Measurements from ENCODE around the gene BTBD17.

The BTBD17 gene

DNA sequence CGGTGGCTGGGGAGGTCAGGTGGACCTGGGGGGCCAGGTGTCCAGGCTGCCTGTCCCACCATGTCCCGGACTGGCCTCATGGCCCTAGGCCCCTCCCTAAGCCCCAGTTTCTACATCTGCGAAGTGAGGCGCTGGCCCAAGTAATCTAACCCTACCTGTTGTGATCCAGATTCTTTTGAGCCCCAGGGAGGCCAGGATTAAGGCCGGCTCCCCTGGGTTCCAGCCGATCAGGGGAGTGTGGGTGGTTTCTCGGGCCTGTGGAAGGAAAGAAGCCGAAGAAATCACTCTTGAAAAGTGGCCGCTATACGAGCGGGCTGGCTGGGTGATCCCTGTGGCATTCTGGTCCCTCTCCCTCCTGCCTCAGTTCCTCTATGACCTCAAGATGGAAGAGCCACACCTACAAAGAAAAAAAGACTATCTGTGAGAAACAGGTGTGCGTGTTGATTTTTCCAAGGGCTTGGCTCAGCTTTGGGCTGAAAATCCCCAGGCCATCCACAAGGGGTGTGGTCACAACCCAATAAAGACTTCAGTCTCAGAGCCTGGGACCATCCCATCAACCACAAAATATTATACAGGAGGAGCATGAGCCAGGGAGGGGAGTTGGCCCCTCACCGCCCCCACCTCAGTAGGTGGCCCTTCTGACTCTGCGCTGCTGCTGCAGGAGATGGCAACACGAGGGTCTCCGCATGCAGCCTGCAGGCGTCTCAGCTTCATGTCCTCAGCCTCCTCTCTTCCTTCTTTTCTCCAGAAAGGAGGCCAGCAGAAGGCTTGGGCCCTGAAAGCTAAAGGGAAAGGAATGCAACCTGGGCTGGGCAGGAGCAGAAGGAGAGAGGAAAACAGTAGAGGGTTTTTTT, 25.9 kb upstream of the BTBD17 start:
- DNase-seq, result no peak

DNA sequence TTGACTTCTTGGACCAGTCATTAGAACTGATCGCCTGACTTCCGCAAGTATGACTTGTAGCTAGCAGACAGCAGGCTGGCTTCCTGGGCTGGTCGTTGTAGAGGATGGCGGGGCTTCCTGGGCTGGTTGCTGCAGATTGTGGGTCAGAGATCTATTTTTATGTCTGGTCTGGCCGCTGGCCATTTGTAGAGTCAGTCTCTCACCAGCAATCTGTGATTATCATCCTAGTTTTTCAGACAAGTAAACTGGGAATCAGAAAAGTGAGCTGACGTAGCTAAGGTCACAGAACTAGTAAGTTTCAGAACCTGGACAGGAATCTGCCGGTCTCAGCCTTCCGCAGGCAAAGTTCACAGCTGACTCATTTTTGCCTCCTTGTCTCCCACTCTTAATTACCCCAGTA, 24.7 kb upstream of the BTBD17 start:
- DNase-seq, result no peak

DNA sequence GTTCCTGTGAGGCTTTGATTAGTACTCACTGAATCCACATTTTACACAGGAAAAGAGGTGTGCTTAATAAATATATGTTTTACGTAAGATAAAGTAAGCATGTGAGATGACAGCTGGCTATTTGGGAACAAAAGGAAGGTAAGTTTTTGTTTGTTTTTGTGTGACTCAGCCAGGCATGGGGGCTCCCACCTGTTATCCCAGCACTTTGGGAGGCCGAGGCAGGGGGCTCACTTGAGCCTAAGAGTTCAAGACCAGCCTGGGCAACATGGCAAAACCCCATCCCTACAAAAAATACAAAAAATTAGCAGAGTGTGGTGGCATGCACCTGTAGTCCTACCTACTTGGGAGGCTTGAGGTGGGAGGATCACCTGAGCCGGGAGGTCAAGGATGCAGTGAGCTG, 23.5 kb upstream of the BTBD17 start:
- no peak for DNase-seq

DNA sequence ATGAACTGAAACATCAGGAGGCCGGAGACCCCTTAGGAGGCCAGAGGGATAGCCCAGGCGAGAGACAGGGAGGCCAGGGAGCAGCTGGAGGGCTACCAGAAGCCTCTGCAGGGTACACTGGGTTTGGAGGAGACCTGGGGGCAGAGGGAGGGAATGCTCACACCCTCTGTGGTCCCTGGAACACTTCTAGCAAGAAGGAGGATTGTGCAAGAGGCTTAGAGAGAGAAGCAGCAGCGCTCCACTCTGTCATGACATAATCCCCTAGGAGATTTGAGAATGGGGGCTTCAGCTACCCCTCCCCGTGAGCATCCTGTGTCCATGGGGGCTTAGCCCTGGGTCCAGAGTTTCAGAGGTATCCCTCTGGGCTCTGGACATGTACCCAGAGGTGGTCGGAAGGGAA, 21.5 kb upstream of the BTBD17 start:
- DNase-seq, result no peak

DNA sequence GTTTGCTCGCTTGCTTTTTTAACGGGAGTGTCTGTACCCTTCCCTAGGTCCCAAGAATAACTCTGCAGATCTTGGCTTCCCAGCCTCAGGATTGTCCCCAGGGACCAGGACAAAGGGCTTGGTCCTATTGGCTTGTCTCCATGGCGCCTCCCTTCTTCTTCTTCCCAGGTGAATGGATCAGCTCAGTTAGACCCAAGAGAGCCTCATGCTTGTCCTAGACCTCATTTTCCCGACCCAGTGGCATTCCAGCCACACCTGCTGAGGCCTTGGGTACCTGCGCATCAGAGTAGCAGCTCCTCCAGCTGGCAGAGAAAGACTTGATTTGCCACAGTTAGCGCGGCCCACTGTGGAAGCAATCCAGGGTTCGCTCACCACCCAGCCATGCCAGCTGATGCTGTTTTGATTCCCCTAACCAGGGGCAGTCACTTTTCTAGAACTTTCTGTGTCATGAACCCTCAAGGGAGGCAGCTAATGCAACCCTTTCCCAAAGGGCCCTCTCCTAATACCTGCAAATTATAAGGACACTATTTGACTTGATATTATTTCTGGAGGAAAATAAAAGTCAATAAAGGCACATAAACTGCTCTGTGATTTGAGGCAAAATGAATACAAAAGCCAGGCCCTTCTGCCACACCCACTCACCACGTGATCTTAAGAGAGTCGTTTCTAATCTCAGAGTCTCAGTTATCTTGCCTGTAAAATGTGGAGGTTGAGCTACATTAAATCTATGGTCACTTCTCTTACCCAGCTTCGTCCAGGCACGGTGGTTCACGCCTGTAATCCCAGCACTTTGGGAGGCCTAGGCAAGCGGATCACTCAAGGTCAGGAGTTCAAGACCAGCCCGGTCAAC, 19.5 kb upstream of the BTBD17 start:
- no peak for DNase-seq

DNA sequence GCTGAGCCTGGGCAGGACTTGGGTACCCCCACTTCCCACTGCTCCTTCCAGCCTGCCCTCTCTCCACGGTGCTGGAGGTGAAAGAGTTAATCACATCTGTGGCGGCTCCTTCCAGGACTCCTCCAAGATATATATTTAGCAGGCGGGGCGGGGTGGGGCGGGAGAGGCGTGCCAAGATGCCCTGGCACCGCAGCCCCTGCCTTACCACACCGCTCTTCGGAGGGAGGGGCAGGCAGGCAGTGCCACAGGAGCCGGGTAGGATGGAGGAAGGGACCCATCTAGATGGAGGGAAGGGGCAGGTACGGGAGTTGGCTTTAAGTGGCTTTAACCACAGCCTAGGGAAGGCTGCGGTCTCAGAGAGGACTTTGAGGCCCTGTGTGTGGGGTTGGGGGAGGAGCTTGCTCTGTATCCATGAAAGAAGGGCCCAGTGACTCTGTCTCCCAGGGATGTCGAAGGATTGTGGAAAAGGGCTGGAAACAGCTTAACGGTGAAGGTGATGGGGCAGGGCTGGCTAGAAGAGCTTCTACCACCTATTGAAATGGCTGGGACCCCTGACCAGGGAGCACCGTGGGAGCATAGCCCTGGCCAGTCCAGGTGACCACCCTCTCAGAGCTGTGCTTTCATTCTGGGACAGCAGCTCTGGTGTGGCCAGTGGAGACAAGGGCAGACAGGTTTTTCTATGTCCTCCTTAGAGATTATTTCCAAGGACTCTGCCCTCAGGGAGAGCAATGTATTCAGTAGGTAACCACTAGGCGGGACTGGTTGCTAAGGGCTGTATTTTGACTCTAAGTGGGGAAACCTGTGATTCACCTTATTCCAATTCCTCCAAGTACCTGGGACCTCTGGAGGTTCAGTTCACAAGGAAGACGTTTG, 18.7 kb upstream of the BTBD17 start:
- peak; percentile 61 for DNase-seq

DNA sequence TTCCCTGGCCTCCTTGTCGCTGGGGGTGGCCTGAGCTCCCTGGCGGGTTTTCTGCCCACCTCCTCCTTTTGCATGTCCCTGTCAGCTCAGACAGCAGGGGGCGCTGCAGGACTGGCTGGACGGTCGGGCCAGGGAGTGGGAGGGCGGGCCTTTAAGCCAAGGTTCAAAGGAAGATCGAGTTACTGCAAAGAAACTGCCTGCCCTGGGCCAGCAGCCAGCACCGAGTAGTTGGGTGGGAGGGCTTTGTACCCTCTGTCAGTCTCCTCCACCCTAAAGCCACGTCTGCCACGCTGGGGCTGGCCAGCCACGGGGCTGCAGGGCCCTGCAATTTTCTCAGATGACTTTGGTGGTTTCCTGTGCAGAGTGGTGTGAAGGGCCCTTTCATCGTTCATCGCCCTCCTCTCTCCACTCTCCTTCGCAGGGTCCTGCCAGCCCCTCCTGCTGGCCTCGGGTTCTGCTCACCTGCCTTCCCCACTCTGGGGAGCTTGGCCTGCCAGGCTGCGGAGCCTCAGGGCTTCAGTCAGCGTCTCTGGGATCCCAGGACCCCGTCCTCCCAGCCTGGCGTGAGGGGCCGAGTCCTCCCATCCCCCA, 17.9 kb upstream of the BTBD17 start:
- peak; percentile 71 for DNase-seq

DNA sequence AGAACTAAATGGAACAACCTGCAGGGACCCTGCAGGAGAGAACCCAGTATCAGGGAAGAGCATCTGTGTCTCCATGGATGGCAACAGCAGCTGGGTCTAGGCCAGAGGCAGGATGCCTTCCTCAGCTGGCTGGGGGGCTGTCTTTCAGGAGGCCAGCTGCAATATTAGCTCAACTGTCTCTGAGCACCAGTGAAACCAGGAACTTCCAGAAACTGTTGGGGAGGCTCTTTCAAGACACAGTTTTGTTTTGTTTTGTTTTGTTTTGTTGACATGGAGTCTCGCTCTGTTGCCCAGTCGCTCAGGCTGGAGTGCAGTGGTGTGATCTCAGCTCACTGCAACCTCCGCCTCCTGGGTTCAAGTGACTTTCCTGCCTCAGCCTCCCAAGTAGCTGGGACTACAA, 13.2 kb upstream of the BTBD17 start:
- no peak for DNase-seq

DNA sequence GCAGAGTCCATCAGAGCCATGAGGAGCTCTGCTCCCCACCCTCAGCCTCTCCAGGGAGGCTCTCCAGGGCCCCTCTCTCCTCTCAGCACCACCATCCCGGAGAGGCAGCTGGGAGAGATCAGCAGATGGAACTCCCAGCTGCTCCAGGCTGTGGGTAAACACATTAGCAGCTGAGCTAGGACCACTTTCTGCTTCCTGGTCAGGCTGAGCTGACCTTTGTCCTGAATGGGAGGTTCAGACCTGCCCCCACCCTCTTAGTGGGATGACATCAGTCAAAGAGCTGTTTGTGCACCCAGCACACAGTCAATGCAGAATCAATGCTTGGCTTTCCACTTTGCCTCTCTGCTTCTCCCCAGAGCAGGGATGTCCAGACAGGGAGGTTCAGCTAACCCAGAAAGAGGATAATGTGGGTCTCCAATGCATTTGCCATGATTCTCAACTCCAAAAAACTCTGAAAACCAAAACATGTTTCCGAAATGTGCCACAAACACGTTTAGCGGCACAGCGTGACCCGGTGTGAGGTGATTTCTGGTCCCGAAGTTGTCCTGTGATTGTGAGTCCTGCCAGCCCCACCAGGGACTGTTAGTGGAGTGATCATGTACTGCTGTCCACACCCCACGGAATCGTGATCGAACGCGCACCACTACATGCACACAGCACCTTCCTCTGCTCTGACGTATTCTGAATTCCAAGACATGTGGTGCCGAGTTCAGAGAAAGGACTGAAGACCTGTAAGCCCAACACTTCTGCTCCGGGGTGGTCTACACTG, 12.4 kb upstream of the BTBD17 start:
- no peak for DNase-seq

DNA sequence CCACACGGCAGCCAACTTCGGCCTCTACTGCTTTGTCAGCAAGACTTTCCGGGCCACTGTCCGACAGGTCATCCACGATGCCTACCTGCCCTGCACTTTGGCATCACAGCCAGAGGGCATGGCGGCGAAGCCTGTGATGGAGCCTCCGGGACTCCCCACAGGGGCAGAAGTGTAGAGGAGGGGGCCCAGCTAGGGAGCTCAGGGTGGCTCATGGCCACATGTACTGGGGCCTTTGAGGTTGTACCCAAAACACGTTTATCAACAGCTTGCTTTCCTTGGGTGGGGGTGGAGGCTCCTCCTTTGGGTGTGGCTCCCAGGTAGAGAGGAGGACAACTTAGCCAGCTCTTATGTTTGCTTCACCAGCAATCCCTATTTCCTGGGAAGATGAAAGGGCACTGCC, 10.8 kb upstream of the BTBD17 start:
- no peak for DNase-seq

DNA sequence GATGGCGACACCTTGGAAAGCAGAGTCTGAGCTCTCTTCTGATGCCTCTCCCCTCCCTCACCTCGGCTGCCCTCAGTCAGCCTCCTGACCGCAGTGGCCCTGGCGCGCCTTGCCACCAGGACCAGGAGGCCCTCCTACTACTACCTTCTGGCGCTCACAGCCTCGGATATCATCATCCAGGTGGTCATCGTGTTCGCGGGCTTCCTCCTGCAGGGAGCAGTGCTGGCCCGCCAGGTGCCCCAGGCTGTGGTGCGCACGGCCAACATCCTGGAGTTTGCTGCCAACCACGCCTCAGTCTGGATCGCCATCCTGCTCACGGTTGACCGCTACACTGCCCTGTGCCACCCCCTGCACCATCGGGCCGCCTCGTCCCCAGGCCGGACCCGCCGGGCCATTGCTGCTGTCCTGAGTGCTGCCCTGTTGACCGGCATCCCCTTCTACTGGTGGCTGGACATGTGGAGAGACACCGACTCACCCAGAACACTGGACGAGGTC, 10.0 kb upstream of the BTBD17 start:
- no peak for DNase-seq

DNA sequence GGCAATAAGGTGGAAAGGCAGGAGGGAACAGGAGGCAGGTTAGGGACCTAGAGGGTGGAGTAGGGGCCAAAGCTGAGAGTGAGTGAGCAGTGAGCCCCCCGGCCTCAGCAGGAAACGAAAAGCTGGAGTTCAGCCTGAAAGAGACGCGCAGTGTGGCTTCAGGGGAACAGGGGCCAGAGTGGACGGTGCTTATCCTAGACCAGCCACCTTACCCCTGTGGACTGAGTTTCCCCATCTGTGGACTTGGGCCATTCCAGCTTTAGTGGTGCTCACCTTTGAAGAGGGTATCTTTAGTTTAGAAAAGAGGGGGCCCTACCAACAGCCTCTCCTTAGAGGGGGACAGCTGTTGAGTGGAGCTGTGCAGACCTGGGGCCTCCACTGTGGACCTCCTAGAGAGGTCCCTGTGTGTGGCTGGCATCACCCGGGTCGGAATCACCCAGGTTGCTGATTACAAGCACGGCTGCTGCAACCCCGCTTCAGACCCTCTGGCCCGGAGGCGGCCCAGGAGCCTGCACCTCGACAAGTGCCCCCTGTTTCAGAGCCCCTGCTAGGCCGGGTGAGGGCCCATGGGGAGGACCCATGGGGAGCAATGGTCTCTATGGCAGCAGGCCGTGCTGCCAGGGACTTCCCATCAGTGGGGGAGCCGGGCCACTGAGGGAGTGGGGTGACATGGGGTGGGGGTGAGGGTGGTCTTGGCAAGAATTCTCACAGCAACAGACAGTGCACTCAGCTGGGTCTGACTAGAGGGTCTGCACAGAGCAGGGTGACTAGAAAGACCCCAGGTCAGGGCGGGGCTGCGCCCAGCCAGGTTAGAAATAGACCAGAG, 8.2 kb upstream of the BTBD17 start:
- no peak for DNase-seq

DNA sequence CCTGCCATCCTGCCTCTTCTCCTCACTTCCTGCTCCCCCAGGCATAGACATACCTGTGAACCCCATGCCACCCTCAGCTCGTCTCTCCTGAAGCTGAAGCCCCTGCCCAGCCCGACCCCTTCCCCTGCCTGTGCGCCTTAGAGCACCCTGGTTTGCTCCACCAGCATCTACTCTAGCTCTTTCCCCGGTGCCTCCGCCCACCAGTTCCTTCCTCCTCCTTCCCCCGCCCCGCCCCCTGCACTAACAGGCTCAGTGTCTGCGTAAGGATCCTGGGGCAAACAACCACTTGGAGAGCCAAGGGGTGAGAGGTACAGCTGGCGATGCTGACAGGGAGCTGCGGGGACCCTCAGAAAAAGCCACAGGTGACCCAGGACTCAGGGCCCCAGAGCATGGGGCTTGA, 7.6 kb upstream of the BTBD17 start:
- no peak for DNase-seq

DNA sequence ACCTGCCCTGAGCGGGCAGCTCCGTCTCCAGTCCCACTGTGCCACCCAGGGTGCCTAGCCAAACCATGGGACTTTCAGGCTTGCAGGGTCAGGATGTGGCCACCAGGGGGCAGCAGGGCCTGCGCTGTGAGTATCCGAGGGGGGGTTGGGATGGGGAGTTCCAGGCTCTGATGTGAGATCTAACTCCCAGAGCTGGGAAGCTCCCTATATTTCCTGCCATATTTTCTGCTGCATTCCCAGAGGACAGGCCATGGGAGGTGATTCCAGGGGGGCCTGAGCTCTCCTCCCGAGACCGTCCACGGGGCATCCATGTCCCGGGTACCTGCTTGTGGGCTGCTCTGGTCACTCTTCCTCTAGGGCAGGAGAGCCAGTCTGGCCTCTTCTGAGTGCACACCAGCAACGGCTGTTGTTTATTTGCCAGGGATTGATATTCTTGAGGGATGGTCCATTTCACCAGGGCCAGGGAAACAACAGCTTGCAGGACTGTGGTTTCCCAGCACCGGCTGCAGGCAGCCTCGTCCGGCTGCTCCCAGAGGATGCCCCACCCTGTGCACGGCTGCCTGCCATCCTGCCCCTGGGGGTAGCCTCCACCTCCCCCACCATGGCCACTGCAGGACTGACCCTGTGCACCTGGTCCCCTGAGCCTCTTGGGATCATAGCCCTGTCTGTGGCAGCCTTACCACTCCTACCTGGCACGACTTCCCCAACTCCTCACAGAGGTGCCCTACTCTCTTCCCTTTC, 6.8 kb upstream of the BTBD17 start:
- peak; percentile 9 for DNase-seq

DNA sequence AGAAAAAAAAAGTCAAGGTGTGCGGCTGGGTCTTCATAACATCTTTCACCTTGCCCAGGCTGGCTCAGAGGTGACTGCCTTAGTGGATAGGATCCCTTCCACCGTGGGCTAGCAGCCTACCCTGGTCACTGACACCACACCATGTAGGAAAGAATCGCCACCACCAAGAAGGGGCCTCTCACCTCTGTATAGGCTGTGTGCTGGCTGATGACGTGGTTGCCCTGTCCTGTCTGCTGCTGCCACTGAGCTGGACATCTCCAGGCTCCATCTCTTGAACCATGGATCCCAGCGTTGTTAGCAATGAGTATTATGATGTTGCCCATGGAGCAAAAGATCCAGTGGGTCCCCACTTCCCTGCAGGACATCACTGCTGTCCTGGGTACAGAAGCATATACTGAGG, 5.5 kb upstream of the BTBD17 start, which contains the start of gene GPR142:
TSS of gene GPR142 (plus strand) at position 301 of the 400 bp plus-strand sequence. CDS start 2,035 bp downstream, outside the sequence.
- DNase-seq, result no peak

DNA sequence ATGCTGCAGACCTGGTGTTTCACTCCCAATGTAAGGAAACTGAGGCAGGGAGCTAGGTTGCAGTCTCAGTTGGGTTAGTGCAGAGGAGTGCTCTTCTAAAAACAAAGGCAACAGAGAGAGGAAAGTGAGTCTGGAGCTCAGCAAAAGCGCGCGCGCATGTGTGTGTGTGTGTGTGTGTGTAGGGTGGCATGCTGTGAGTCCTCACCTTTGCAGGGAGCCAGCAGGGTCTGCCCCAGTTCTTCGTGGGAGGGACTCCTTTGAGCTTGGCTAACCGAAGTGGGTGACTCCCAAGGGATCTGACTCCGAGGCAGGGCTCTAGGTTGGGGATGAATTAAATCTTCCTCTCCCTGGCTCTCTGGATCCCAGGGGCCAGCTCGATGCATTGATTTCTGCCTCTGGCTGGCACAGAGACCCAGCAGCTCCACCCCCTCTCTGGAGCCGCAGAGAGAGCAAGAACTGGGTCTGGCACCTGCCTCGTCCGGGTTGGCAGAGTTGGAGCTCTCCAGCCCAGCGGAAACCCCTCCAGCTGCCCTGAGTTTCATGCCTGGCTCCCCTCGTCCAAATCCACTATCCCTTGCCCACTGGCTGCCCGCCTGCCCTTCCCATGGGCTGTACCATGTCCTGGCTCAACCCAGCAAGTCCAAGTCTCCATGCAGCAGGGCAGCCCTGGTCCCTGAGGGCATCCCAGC, 1.3 kb upstream of the BTBD17 start:
- DNase-seq, result peak; percentile 60

DNA sequence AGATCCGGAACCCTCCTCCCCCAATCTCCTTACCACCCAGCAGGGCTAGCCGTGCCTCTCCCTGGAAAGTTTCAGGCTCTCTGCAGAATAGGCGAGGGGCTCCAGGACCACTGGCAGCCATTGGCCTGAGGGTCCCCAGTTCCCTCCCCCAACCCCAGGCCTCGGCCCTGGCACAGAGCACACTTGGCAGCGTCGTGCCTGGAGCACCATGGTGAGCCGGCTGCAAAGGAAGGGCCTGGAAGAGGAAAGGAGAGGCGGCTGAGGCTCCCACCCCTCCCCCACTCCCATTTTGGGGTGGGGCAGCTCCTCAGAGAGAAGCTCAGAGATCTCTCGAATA, 369 bp upstream of the BTBD17 start:
- peak; percentile 76 for DNase-seq

DNA sequence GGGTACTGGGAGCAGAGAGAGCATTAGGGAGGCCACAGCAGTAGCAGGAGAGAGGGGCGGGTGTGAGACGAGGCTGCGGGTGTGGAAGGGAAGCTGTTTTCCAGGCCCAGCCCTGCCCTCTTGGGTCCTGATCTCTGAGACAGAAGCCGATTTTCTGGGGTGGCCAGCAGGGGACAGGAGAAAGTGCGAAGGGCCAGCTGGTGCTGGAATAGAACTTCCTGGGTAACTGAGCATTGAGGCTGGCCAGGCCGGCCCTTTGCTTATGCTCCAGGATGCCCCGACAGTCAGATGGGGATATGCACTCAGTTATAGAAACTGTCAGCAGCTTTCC, 804 bp downstream of the BTBD17 start:
- DNase-seq, result no peak

DNA sequence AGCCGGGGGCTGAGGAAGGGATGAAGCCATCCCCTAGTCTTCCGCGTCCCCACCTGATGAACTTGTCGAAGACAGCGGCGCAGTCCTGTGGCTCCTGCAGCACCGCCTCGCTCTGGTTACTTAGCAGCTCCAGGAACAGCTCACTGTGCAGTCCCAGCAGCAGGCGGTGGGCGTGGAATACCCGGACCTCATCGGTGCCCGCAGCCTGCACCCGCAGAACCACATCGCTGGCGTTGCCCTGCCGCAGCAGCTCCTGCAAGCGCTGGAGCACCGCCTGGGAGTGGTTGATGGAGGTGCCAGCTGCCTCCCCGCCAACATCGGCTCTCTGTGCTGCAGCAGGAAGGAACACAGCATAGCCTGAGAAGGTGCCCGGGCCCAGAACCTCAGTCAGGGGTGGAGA, 1.8 kb downstream of the BTBD17 start:
- DNase-seq, result no peak

DNA sequence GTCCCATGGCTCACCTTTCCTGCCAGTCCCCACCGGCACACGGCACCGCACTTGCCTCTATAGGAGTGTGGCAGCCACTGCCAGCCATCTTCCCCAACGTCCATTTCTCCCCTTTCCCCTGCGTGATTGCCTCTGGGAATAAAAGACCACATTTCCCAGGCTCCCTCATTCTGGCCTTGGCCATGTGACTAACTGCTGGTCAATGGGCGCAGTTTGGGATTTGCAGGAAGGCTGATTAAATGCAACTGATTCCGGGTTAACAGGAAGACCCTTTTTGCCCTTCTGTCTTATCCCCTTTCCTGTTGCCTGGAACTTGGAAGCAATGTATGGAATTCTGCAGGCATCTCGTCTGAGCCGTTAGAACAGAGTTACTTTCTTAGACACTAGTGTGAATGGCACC, 3.0 kb downstream of the BTBD17 start:
- DNase-seq, result no peak

All from DMS79 treated with DMSO at 0.1 percent for 48 hours (cell line).